ENCODE results near the gene PCDHA3. TPM values are rescaled to one million over a fixed set of nuclear protein-coding genes. Genes with fewer than 3 reads are reported as not detected.

Gene PCDHA3
- under 0.01 TPM in 1 of 2 replicates, not detected in the other for total RNA-seq

- DNase-seq (ENCODE audit: low read depth) (peak; percentile 13), FAIRE-seq (no peak)
- peak; percentile 2 for TF ChIP-seq CTCF (IDR thresholded peaks at IDR 0.05; ENCODE audit: insufficient read depth, low read length, severe bottlenecking)
- H3K27me3 ChIP-seq (ENCODE audit: control insufficient read depth, insufficient read depth, low read length) = no peaks in the 10 kb centered on the region
- H3K4me3 ChIP-seq (ENCODE audit: low read depth, low read length) = no peak within 1 kb of the TSS
- H3K36me3 ChIP-seq (ENCODE audit: control insufficient read depth, insufficient read depth, low read length) = no peaks in the 10 kb centered on the region
Observed at GRCh38 chr5:140800816-140801493, at the start of gene PCDHA3. TSS of gene PCDHA3 (plus strand) at chr5:140801057.

- FAIRE-seq (no peak), DNase-seq (ENCODE audit: low read depth) (no peak)
Observed at GRCh38 chr5:140753561-140753960, 47.3 kb upstream of the PCDHA3 start.

GRCh38 chr5:140764177-140764973 is 36.5 kb upstream of the PCDHA3 start:
- Histone ChIP-seq H3K36me3 (ENCODE audit: control insufficient read depth, insufficient read depth, low read length) (no peaks in the 10 kb centered on the region), H3K27me3 (ENCODE audit: control insufficient read depth, insufficient read depth, low read length) (no peaks in the 10 kb centered on the region), H3K4me3 (ENCODE audit: low read depth, low read length) (no peak overlapping the region)
- DNase-seq (ENCODE audit: low read depth) (peak; percentile 0), FAIRE-seq (no peak)
- no peak for TF ChIP-seq CTCF (IDR thresholded peaks at IDR 0.05; ENCODE audit: insufficient read depth, low read length, severe bottlenecking)

More at GRCh38 chr5:140753561-140753960, 47.3 kb upstream of the PCDHA3 start:
- no peak overlapping the region for H3K4me3 ChIP-seq (ENCODE audit: low read depth, low read length)
- no peaks in the 10 kb centered on the region for H3K36me3 ChIP-seq (ENCODE audit: control insufficient read depth, insufficient read depth, low read length)
- TF ChIP-seq CTCF (IDR thresholded peaks at IDR 0.05; ENCODE audit: insufficient read depth, low read length, severe bottlenecking) = no peak
- no peaks in the 10 kb centered on the region for H3K27me3 ChIP-seq (ENCODE audit: control insufficient read depth, insufficient read depth, low read length)

GRCh38 chr5:140767444-140767843 is 33.4 kb upstream of the PCDHA3 start:
- TF ChIP-seq CTCF (IDR thresholded peaks at IDR 0.05; ENCODE audit: insufficient read depth, low read length, severe bottlenecking) = no peak
- Histone ChIP-seq H3K4me3 (ENCODE audit: low read depth, low read length) (no peak overlapping the region), H3K27me3 (ENCODE audit: control insufficient read depth, insufficient read depth, low read length) (no peaks in the 10 kb centered on the region), H3K36me3 (ENCODE audit: control insufficient read depth, insufficient read depth, low read length) (no peaks in the 10 kb centered on the region)
- DNase-seq (ENCODE audit: low read depth) (no peak), FAIRE-seq (no peak)

- Histone ChIP-seq H3K4me3 (ENCODE audit: low read depth, low read length) (no peak overlapping the region), H3K36me3 (ENCODE audit: control insufficient read depth, insufficient read depth, low read length) (no peaks in the 10 kb centered on the region), H3K27me3 (ENCODE audit: control insufficient read depth, insufficient read depth, low read length) (no peaks in the 10 kb centered on the region)
- no peak for TF ChIP-seq CTCF (IDR thresholded peaks at IDR 0.05; ENCODE audit: insufficient read depth, low read length, severe bottlenecking)
- DNase-seq (ENCODE audit: low read depth) = no peak
- no peak for FAIRE-seq
Observed at GRCh38 chr5:140780512-140780911, 20.3 kb upstream of the PCDHA3 start.
